Activated T-helper 17 cell treated with anti-CD3 and anti-CD28 coated beads, Interleukin-2, amount 50 U/mL, for 72 hours (primary cell): ENCODE data around the gene TMEM238L. TPM values are rescaled to one million over a fixed set of nuclear protein-coding genes. Genes with fewer than 3 reads are reported as not detected.

Experiments used
- ATAC-seq: fragments of 150-1000 bp; cut with Tn5 transposase; replicated peaks from 2 replicates; pipeline ENCODE4 v1.10.0; 2021; ENCODE audit warnings: mild to moderate bottlenecking, moderate library complexity
- H3K27ac Mint-ChIP-seq: one replicate; pipeline ENCODE4 v1.8.0; 2022; ENCODE audit warnings: mixed read lengths
- H3K27me3 Mint-ChIP-seq: one replicate; pipeline ENCODE4 v1.8.0; 2022; ENCODE audit warnings: mixed read lengths
- H3K36me3 Mint-ChIP-seq: one replicate; pipeline ENCODE4 v1.8.0; 2022; ENCODE audit warnings: low read depth, mild to moderate bottlenecking, mixed read lengths
- H3K4me1 Mint-ChIP-seq: one replicate; pipeline ENCODE4 v1.8.0; 2022; ENCODE audit warnings: mixed read lengths
- H3K4me3 Mint-ChIP-seq: one replicate; pipeline ENCODE4 v1.8.0; 2022; ENCODE audit warnings: mild to moderate bottlenecking, mixed read lengths
- H3K9me3 Mint-ChIP-seq: one replicate; pipeline ENCODE4 v1.8.0; 2022; ENCODE audit warnings: mixed read lengths
- total RNA-seq, 2 donors: library from RNA; stranded (reverse); gene quantifications; one replicate each; pipeline ENCODE4 v1.2.3, GENCODE V29; 2022

TMEM238L gene
- total RNA-seq, 2 donors from 2014 or later, result not detected

DNA sequence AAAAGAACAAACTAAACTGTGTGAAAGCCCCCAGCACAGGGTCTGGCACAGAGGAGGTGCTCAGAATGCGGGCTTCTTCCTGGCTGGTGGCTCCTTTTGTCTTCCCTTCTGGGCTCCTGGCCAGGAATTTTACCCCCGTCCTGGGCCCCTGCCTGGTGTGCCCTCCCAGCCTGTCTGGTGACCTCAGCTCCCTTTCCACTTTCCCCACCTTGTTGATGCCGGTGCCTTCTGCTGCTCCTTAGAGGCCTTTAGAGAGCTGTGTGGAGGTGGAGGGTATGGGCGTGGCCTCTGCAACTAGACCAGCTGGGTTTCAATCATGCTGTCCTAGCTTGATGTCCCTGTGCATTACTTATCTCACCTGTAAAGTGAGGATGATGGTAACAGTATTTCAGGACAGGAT, 17.2 kb upstream of the TMEM238L start:
- no peaks in the 10 kb centered on the region for H3K9me3 Mint-ChIP-seq
- H3K4me1 Mint-ChIP-seq, result no peaks in the 10 kb centered on the region
- no peaks in the 10 kb centered on the region for H3K36me3 Mint-ChIP-seq
- no peak overlapping the region for H3K4me3 Mint-ChIP-seq
- no peak for ATAC-seq
- peaks cover 15% of the 10 kb centered on the region for H3K27me3 Mint-ChIP-seq
- no peak overlapping the region for H3K27ac Mint-ChIP-seq

- H3K4me1 Mint-ChIP-seq, result no peaks in the 10 kb centered on the region
- peaks cover 11% of the 10 kb centered on the region for H3K27me3 Mint-ChIP-seq
- no peak overlapping the region for H3K27ac Mint-ChIP-seq
- no peaks in the 10 kb centered on the region for H3K9me3 Mint-ChIP-seq
- H3K4me3 Mint-ChIP-seq, result no peak overlapping the region
- ATAC-seq, result no peak
- H3K36me3 Mint-ChIP-seq, result no peaks in the 10 kb centered on the region
These were observed 11.4 kb upstream of the TMEM238L start for GRCh38 chr17:10815319-10815718.

- no peak for ATAC-seq
- no peak overlapping the region for H3K27ac Mint-ChIP-seq
These were observed 10.2 kb upstream of the TMEM238L start for GRCh38 chr17:10814075-10814474.

DNA sequence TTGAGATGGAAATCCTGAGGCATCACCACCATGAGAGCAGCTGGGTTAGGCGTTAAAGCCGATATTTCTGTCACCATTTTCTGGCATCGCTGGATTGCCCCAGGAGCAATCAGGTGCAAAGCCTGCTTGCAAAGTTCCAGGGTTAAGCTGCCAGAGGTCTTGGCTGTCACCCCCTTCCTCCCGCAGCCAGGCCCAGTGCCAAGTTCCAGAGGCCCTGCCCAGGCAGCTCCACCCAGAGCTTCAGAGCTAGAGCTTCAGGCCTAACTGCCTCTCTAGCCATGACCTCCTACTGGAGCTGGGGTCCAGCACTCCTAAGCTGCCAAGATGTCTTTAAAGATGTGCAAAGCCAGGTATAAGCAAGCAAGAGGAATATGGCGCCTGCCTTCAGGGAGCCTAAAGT, 8.8 kb upstream of the TMEM238L start:
- Mint-ChIP-seq H3K9me3 (no peaks in the 10 kb centered on the region), H3K27me3 (peaks cover 11% of the 10 kb centered on the region), H3K27ac (no peak overlapping the region), H3K4me1 (no peaks in the 10 kb centered on the region), H3K4me3 (no peak overlapping the region), H3K36me3 (no peaks in the 10 kb centered on the region)
- no peak for ATAC-seq

More at GRCh38 chr17:10814075-10814474, 10.2 kb upstream of the TMEM238L start:
- Mint-ChIP-seq H3K4me3 (no peak overlapping the region), H3K4me1 (no peaks in the 10 kb centered on the region), H3K36me3 (no peaks in the 10 kb centered on the region), H3K27me3 (peaks cover 11% of the 10 kb centered on the region), H3K9me3 (no peaks in the 10 kb centered on the region)

- peaks cover 7% of the 10 kb centered on the region for H3K27me3 Mint-ChIP-seq
- ATAC-seq, result no peak
- H3K9me3 Mint-ChIP-seq, result no peaks in the 10 kb centered on the region
- H3K4me1 Mint-ChIP-seq, result no peaks in the 10 kb centered on the region
- no peaks in the 10 kb centered on the region for H3K36me3 Mint-ChIP-seq
- H3K4me3 Mint-ChIP-seq, result no peak overlapping the region
- H3K27ac Mint-ChIP-seq, result no peak overlapping the region
These were observed 5.7 kb upstream of the TMEM238L start for GRCh38 chr17:10809605-10810004.

DNA sequence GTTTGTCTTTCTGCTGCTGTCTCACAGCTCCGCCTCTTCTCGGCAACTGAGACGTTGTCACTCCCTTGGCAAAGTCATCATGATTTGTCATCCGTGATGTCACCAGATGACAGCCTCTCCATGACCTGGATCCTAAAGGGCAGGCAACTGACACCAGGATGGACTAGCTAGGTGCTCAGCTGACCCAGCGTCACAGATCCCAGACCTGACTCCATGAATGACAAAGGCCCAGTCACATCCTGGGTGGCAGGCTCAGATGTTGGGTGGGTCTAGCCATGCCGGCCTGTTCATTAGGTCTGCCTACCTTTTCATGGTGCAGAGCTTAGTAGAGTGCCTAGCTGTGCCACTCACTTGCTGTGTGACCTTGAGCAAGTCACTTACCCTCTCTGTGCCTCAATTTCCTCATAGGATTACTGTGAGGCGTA, 3.8 kb upstream of the TMEM238L start:
- H3K27me3 Mint-ChIP-seq, result peaks cover 5% of the 10 kb centered on the region
- ATAC-seq, result peak; percentile 21
- no peak overlapping the region for H3K4me3 Mint-ChIP-seq
- H3K27ac Mint-ChIP-seq, result no peak overlapping the region
- H3K9me3 Mint-ChIP-seq, result no peaks in the 10 kb centered on the region
- H3K36me3 Mint-ChIP-seq, result no peaks in the 10 kb centered on the region
- H3K4me1 Mint-ChIP-seq, result no peaks in the 10 kb centered on the region

DNA sequence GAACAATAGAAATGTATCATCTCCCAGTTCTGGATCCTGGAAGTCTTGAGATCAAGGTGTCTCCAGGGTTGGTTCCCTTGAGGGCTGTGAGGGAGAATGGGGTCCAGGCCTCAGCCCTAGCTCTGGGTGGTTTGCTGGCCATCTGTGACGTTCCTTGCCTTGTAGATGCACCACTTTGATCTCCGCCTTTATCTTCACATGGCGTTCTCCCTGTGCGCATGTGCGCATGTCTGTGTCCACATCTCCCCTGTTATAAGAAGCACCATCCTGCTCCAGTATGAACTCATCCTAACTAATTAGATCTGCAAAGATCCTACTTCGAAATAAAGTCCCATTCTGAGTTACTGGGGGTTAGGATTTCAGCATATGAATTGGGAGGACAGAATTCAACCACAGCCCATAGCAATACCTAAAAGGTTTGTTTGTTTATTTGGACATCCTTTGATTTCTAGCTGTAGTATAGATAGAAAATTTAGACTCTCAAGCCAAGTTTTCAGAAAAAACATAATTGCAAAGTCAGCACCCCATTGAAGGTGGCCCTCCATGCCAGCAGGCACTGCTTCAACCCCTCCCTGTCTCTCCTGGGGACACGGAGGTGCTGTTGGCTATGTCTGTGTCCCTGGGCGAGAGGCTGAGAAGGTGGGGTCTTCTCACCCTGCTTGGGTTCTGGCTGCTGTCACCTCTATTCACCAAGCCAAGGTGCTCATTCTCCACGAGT, 2.8 kb upstream of the TMEM238L start:
- peaks cover 5% of the 10 kb centered on the region for H3K27me3 Mint-ChIP-seq
- no peaks in the 10 kb centered on the region for H3K36me3 Mint-ChIP-seq
- no peak for ATAC-seq
- no peaks in the 10 kb centered on the region for H3K9me3 Mint-ChIP-seq
- H3K4me1 Mint-ChIP-seq, result no peaks in the 10 kb centered on the region
- no peak overlapping the region for H3K27ac Mint-ChIP-seq
- H3K4me3 Mint-ChIP-seq, result no peak overlapping the region

- Mint-ChIP-seq H3K36me3 (no peaks in the 10 kb centered on the region), H3K27ac (no peak overlapping the region), H3K9me3 (no peaks in the 10 kb centered on the region), H3K27me3 (peaks cover 5% of the 10 kb centered on the region), H3K4me3 (no peak overlapping the region), H3K4me1 (no peaks in the 10 kb centered on the region)
- ATAC-seq, result no peak
These were observed 2.0 kb upstream of the TMEM238L start for GRCh38 chr17:10805911-10806310.

DNA sequence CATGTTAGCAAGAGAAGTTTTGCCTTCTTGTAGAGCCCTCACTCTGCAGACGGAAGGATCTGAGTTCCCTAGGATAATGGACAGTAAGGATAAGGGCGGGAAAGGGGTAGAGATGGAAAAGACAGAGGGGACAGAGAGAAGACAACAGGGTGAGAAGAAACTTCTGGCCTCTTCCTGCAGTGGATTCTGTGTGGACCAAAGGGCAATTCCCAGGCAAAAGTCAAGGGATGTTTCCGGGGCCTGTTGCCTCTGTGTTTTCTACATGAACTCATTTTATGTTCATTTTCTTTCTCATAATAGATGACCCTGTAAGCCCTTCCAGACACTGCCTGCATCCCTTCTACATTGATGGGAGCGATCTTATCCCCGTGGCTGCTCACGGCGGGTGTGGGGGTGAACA, 647 bp upstream of the TMEM238L start:
- Mint-ChIP-seq H3K4me1 (no peaks in the 10 kb centered on the region), H3K9me3 (no peaks in the 10 kb centered on the region), H3K36me3 (no peaks in the 10 kb centered on the region), H3K4me3 (no peak overlapping the region), H3K27ac (no peak overlapping the region), H3K27me3 (peaks cover 5% of the 10 kb centered on the region)
- ATAC-seq, result no peak

DNA sequence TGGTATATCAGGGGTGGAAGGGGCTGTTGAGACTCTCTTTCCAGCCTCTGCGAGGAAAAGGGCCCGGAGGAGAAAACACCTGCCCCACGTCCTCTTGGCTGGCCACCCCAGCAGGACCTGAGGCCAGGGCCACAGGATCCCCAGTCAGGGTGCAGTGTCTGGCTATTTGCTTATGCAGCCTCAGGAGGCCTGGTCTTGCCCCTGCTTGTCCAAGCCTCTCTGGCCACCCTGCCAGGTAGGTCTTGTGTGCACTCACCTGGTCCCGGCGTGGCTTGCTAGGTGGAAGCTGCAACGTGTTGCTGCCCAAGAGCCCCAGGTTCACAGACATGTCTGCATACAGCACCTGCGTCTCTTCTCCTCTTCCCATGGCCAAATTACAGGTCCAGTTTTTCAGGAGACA, 549 bp downstream of the TMEM238L start:
- Mint-ChIP-seq H3K4me1 (no peaks in the 10 kb centered on the region), H3K9me3 (no peaks in the 10 kb centered on the region), H3K27ac (no peak overlapping the region), H3K36me3 (no peaks in the 10 kb centered on the region), H3K27me3 (peaks cover 5% of the 10 kb centered on the region), H3K4me3 (no peak overlapping the region)
- ATAC-seq, result no peak

- Mint-ChIP-seq H3K27ac (no peak overlapping the region), H3K4me1 (no peaks in the 10 kb centered on the region), H3K27me3 (peaks cover 5% of the 10 kb centered on the region), H3K9me3 (no peaks in the 10 kb centered on the region), H3K36me3 (no peaks in the 10 kb centered on the region), H3K4me3 (no peak overlapping the region)
- ATAC-seq, result no peak
These were observed 1.2 kb downstream of the TMEM238L start for GRCh38 chr17:10802496-10803284.

DNA sequence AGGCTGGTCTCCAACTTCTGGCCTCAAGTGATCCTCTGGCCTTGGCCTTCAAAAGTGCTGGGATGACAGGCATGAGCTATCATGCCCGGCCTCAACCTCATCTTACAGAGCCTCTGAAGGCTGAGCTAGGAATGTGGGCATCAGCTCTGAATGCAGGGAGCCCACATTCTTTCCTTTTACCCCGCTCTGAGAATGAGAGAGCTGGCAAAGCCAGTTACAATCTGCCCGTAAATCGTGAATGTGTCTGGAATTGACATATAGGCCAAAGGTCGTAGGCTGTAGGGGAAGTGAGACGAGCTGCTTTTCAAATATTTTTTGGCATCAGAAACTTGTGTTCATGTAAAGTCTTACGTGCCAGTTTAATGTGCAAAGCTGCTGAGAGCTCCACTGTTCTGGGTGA, 4.5 kb downstream of the TMEM238L start:
- no peak overlapping the region for H3K4me3 Mint-ChIP-seq
- H3K36me3 Mint-ChIP-seq, result no peaks in the 10 kb centered on the region
- H3K9me3 Mint-ChIP-seq, result no peaks in the 10 kb centered on the region
- no peaks in the 10 kb centered on the region for H3K4me1 Mint-ChIP-seq
- no peak overlapping the region for H3K27ac Mint-ChIP-seq
- peaks cover 2% of the 10 kb centered on the region for H3K27me3 Mint-ChIP-seq
- ATAC-seq, result no peak

DNA sequence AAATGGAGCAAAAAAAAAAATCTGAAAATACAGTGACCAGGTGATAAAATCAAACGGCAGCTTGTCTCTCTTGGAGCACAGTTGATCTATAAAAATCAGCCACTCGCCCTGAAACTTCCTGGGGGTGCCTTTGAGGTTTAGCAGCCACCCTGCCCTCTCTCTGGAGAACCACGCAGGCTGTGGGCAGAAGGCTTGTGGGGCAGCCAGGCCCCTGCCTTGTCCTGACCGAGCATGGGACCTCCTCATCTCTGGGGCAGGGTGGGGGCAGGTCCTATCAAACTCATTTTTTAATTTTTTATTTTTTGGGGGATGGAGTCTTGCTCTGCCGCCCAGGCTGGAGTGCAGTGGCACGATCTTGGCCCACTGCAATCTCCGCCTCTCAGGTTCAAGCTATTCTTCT, 5.0 kb downstream of the TMEM238L start:
- Mint-ChIP-seq H3K4me1 (no peaks in the 10 kb centered on the region), H3K9me3 (no peaks in the 10 kb centered on the region), H3K27me3 (no peaks in the 10 kb centered on the region), H3K27ac (no peak overlapping the region), H3K36me3 (no peaks in the 10 kb centered on the region), H3K4me3 (no peak overlapping the region)
- ATAC-seq, result no peak

DNA sequence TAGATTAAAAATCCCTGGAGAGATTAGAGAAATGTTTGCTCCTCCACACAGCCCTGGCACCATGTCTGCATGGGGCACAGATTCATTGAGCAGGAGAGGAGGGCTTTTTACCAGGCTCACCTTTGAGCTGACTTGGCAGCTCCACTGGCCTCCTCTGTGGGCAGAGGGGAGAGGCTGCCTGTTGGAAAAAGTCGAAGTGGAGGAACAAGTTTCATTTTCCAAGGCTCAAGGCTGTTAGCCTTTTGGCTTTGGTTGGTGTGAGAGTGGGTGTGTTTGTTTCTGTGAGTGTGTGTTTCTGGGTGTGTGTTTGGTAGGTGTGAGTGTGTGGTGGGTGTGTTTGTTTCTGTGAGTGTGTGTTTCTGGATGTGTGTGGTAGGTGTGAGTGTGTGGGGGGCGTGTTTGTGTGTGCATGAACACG, 5.6 kb downstream of the TMEM238L start:
- Mint-ChIP-seq H3K27ac (no peak overlapping the region), H3K4me3 (no peak overlapping the region), H3K4me1 (no peaks in the 10 kb centered on the region), H3K36me3 (no peaks in the 10 kb centered on the region), H3K27me3 (no peaks in the 10 kb centered on the region), H3K9me3 (no peaks in the 10 kb centered on the region)
- no peak for ATAC-seq
